ENCODE results near the gene IMPACT. TPM values are rescaled to one million over a fixed set of nuclear protein-coding genes. Genes with fewer than 3 reads are reported as not detected.

IMPACT gene
- total and polyA plus RNA-seq, 2 of the 8 experiments (the other 6 are each of a cell fraction or from before 2014, with no cell fraction given), result 31.1 to 44.6 TPM

DNA sequence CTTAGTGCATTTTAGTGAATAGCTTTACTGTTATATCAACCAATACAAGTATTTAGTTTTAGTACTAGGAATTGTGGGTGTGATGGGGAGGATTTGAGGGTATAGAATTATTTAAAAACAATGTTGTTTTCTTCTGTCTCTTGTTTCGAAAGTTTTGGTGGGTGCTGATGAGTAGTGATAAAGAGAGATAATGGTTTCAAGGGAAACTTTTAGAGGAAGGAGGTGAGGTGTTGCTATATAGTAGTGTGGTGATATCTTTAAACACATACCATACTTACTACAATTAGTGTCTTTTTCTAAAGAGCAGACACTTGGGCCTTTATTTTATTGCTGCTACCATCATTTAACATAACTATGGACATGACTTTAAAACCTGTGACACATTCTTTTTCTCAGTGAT, 10.5 kb downstream of the IMPACT start:
- no peak overlapping the region for H2AK5ac ChIP-seq (ENCODE audit: low read depth, low read length)
- no peak overlapping the region for H3K56ac ChIP-seq (replicated peaks; ENCODE audit: insufficient read length, low read depth, low read length)
- TF ChIP-seq, protein P1, sequence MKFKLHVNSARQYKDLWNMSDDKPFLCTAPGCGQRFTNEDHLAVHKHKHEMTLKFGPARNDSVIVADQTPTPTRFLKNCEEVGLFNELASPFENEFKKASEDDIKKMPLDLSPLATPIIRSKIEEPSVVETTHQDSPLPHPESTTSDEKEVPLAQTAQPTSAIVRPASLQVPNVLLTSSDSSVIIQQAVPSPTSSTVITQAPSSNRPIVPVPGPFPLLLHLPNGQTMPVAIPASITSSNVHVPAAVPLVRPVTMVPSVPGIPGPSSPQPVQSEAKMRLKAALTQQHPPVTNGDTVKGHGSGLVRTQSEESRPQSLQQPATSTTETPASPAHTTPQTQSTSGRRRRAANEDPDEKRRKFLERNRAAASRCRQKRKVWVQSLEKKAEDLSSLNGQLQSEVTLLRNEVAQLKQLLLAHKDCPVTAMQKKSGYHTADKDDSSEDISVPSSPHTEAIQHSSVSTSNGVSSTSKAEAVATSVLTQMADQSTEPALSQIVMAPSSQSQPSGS (IDR thresholded peaks at IDR 0.05; ENCODE audit: low read length), result no peak
- TF ChIP-seq BCL11A (IDR thresholded peaks at IDR 0.05; ENCODE audit: low read depth in 2 of 2, low read length in 2 of 2), result no peak
- TF ChIP-seq NRF1 (IDR thresholded peaks at IDR 0.05; ENCODE audit: low read depth, low read length), result no peak
- TF ChIP-seq SRF (IDR thresholded peaks at IDR 0.05; ENCODE audit: low read depth, low read length), result no peak
- no peak for TF ChIP-seq TEAD4 (IDR thresholded peaks at IDR 0.05; ENCODE audit: low read depth, low read length)
- TF ChIP-seq RAD21 (IDR thresholded peaks at IDR 0.05 in 1 of 2, conservative IDR thresholded peaks at IDR 0.05 in 1 of 2; ENCODE audit: low read depth in 2 of 2, low read length in 2 of 2), result no peak
- no peak for TF ChIP-seq SIRT6 (IDR thresholded peaks at IDR 0.05; ENCODE audit: low read length)
- no peak for TF ChIP-seq KDM4A (IDR thresholded peaks at IDR 0.05; ENCODE audit: low read depth, low read length, severe bottlenecking)
- TF ChIP-seq HDAC6 (IDR thresholded peaks at IDR 0.05; ENCODE audit: low read depth, low read length), result no peak
- TF ChIP-seq BACH1 (IDR thresholded peaks at IDR 0.05; ENCODE audit: low read length), result no peak
- no peak for TF ChIP-seq TAF1 (IDR thresholded peaks at IDR 0.05; ENCODE audit: low read depth, low read length)
- no peaks in the 10 kb centered on the region for H3K27me3 ChIP-seq (replicated peaks in 1 of 4; ENCODE audit: control insufficient read depth in 3 of 4, extremely low read depth in 1 of 4, insufficient read depth in 3 of 4, low read length in 3 of 4)
- H4K20me1 ChIP-seq (replicated peaks in 1 of 2; ENCODE audit: control insufficient read depth in 1 of 2, insufficient read depth in 2 of 2, low read length in 2 of 2), result no peaks in the 10 kb centered on the region
- no peaks in the 10 kb centered on the region; the same call in 1 of the 2 replicates for H3K79me1 ChIP-seq (ENCODE audit: low read depth, low read length)
- H3K9me3 ChIP-seq (ENCODE audit: insufficient read depth in 2 of 2, low read depth in 1 of 2, low read length in 1 of 2), result no peaks in the 10 kb centered on the region
- H4K5ac ChIP-seq (ENCODE audit: insufficient read length, low read depth, low read length), result no peak overlapping the region
- H3K18ac ChIP-seq (ENCODE audit: extremely low read depth, low read length), result no peak overlapping the region
- peaks cover 2 to 51% (median 22%) of the 10 kb centered on the region in 4 experiments; a peak in 5 of 8 replicates for H3K36me3 ChIP-seq (ENCODE audit: control insufficient read depth in 2 of 4, insufficient read depth in 4 of 4, low read length in 3 of 4)
- no peak overlapping the region for H3K23ac ChIP-seq (ENCODE audit: insufficient read length)
- no peak overlapping the region for H2BK120ac ChIP-seq (replicated peaks; ENCODE audit: low read depth, low read length)
- no peaks in the 10 kb centered on the region for H3K4me1 ChIP-seq (replicated peaks in 1 of 4; ENCODE audit: control insufficient read depth in 3 of 4, insufficient read depth in 4 of 4, low read length in 3 of 4)
- H3K27ac ChIP-seq (ENCODE audit: low read depth, low read length), result no peak overlapping the region
- no peak overlapping the region for H3K4me2 ChIP-seq (ENCODE audit: insufficient read depth in 1 of 2, low read depth in 2 of 2, low read length in 2 of 2)
- no peak overlapping the region for H2AFZ ChIP-seq (ENCODE audit: low read length)
- ChIA-PET CTCF (ENCODE audit: partially characterized antibody) (interaction anchor here (0.9 to 1.7 kb wide), 5 partner anchors 10 to 77 kb away, joined by 3 to 5 read pairs (median 3); no protein-coding TSS in a partner anchor), POLR2A (ENCODE audit: partially characterized antibody) (interaction anchor here (1.1 to 2.7 kb wide), 3 partner anchors 8 to 12 kb away, joined by 3 to 16 read pairs (median 4); partner anchors contain the start of gene IMPACT)
- H3K14ac ChIP-seq (ENCODE audit: insufficient read length), result no peak overlapping the region
- H3K4me3 ChIP-seq (ENCODE audit: extremely low read depth in 1 of 4, insufficient read depth in 2 of 4, low read depth in 3 of 4, low read length in 4 of 4), result no peak overlapping the region
- H3K9ac ChIP-seq (replicated peaks in 1 of 4; ENCODE audit: extremely low read depth in 1 of 4, low read depth in 3 of 4, low read length in 3 of 4), result no peak overlapping the region
- H4K8ac ChIP-seq (ENCODE audit: extremely low read depth, insufficient read depth, low read length), result no peak overlapping the region
- no peak for FAIRE-seq
- no peak overlapping the region for H2BK5ac ChIP-seq (ENCODE audit: low read depth, low read length)
- no peak overlapping the region for H2BK12ac ChIP-seq (ENCODE audit: low read depth, low read length)
- H3K23me2 ChIP-seq (ENCODE audit: low read depth, low read length), result 0 out of 2 replicates have a peak, but pooled peaks cover 2% of the 10 kb centered on the region
- no peak overlapping the region for H4K91ac ChIP-seq (replicated peaks; ENCODE audit: insufficient read length, low read length)
- no peak overlapping the region for H3K4ac ChIP-seq (replicated peaks; ENCODE audit: insufficient read length, low read depth, low read length)
- 91% methylated on average over 1 of the region's 1 CpG; no CpG with 5 or more reads in 1 of the 2 experiments for WGBS, 2 experiments (ENCODE audit: extremely low coverage in 1 of 2, insufficient coverage in 1 of 2, insufficient read length in 1 of 2, insufficient replicate concordance in 2 of 2, low coverage in 1 of 2, low lambda C conversion rate in 2 of 2, missing lambda C conversion rate in 1 of 2)
- no peak for DNase-seq (ENCODE audit: low read depth in 1 of 2, low spot score in 2 of 2)
- peaks cover 0 to 3% of the 10 kb centered on the region in 2 experiments; a peak in 1 of 4 replicates for H3K79me2 ChIP-seq (ENCODE audit: control insufficient read depth in 1 of 2, insufficient read depth in 2 of 2, low read length in 2 of 2)
- no peak overlapping the region for H2BK15ac ChIP-seq (ENCODE audit: low read length)
- H2BK20ac ChIP-seq (ENCODE audit: low read length), result no peak overlapping the region

All from H1 (cell line).